ENCODE measurements around the gene NANP.

NANP gene

GRCh38 chr20:25626779-25627178, 3.0 kb upstream of the NANP start:
- no peak for TF ChIP-seq CTCF (IDR thresholded peaks at IDR 0.05; ENCODE audit: low read depth, low read length)
- DNase-seq (ENCODE audit: low read depth, low spot score): no peak
- in situ Hi-C loops (cut with HindIII; ENCODE audit: low sequenced_read_pairs): no loop called here
- no peak overlapping the region for H3K4me3 ChIP-seq (ENCODE audit: low read depth, low read length)

GRCh38 chr20:25624500-25624939, 706 bp upstream of the NANP start:
- in situ Hi-C loops (cut with HindIII; ENCODE audit: low sequenced_read_pairs): no loop called here

GRCh38 chr20:25623225-25623735, 534 bp downstream of the NANP start:
- in situ Hi-C loops (cut with HindIII; ENCODE audit: low sequenced_read_pairs): no loop called here
- no peak for TF ChIP-seq CTCF (IDR thresholded peaks at IDR 0.05; ENCODE audit: low read depth, low read length)

More at GRCh38 chr20:25624500-25624939, 706 bp upstream of the NANP start:
- no peak for DNase-seq (ENCODE audit: low read depth, low spot score)
- peak overlapping the region; percentile 75 for H3K4me3 ChIP-seq (ENCODE audit: low read depth, low read length)
- TF ChIP-seq CTCF (IDR thresholded peaks at IDR 0.05; ENCODE audit: low read depth, low read length): no peak

GRCh38 chr20:25622450-25623224, 1.2 kb downstream of the NANP start:
- peak; percentile 17 for DNase-seq (ENCODE audit: low read depth, low spot score)
- in situ Hi-C loops (cut with HindIII; ENCODE audit: low sequenced_read_pairs): no loop called here
- peak overlapping the region; percentile 75 for H3K4me3 ChIP-seq (ENCODE audit: low read depth, low read length)
- TF ChIP-seq CTCF (IDR thresholded peaks at IDR 0.05; ENCODE audit: low read depth, low read length): no peak

More at GRCh38 chr20:25623225-25623735, 534 bp downstream of the NANP start:
- DNase-seq (ENCODE audit: low read depth, low spot score): peak; percentile 28
- H3K4me3 ChIP-seq (ENCODE audit: low read depth, low read length): peak overlapping the region; percentile 75

GRCh38 chr20:25622049-25622448, 1.8 kb downstream of the NANP start:
- TF ChIP-seq CTCF (IDR thresholded peaks at IDR 0.05; ENCODE audit: low read depth, low read length): no peak
- in situ Hi-C loops (cut with HindIII; ENCODE audit: low sequenced_read_pairs): no loop called here
- H3K4me3 ChIP-seq (ENCODE audit: low read depth, low read length): no peak overlapping the region
- no peak for DNase-seq (ENCODE audit: low read depth, low spot score)

- DNase-seq (ENCODE audit: low read depth, low spot score): no peak
- no peak overlapping the region for H3K4me3 ChIP-seq (ENCODE audit: low read depth, low read length)
- in situ Hi-C loops (cut with HindIII; ENCODE audit: low sequenced_read_pairs): no loop called here
- TF ChIP-seq CTCF (IDR thresholded peaks at IDR 0.05; ENCODE audit: low read depth, low read length): no peak
These were observed 4.3 kb downstream of the NANP start for GRCh38 chr20:25619514-25619913.

All from astrocyte of the spinal cord (primary cell).